IPS-18c (cell line): ENCODE data around the gene C1RL.
"Not testable (repeated sequence)": the region's sequence is repeated elsewhere in the genome, so short reads cannot be mapped to it uniquely, and the experiment has no call there.

Experiments
- H3K4me3 ChIP-seq: 2 replicates; pipeline ENCODE4 v1.7.0; 2013; ENCODE audit warnings: low read depth, mild to moderate bottlenecking, low read length, moderate library complexity; ENCODE audit not compliant: insufficient read depth
- H3K9me3 ChIP-seq: one replicate; pipeline ENCODE4 v1.6.1; 2013; ENCODE audit warnings: mild to moderate bottlenecking, low read length, moderate library complexity; ENCODE audit not compliant: control insufficient read depth, insufficient read depth

The C1RL gene

GRCh38 chr12:7064516-7064915 lies 44.5 kb downstream of the C1RL start:
- no peaks in the 10 kb centered on the region for H3K9me3 ChIP-seq
- no peak overlapping the region for H3K4me3 ChIP-seq

DNA sequence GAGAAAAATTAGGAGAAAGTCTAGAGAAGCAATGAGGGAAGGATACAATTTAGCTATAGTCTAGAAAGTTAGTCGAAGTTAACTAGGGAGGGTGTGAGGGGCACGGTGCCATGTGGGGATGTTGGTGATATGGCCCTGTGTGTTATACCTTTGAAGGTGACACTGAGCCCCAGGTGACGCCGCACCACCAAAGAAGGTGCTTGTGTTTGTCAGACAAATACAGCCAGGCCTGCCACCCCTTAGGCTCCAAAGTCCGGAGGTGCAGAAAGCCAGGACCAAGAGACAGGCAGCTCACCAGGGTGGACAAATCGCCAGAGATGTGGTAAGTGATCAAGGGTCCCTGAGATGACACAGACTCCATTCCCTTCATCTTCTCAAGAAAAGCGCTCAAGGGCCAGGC lies 47.4 kb downstream of the C1RL start:
- no peaks in the 10 kb centered on the region for H3K9me3 ChIP-seq
- H3K4me3 ChIP-seq = no peak overlapping the region

GRCh38 chr12:7061138-7061537 lies 47.9 kb downstream of the C1RL start:
- Histone ChIP-seq H3K9me3 (no peaks in the 10 kb centered on the region), H3K4me3 (no peak overlapping the region)

DNA sequence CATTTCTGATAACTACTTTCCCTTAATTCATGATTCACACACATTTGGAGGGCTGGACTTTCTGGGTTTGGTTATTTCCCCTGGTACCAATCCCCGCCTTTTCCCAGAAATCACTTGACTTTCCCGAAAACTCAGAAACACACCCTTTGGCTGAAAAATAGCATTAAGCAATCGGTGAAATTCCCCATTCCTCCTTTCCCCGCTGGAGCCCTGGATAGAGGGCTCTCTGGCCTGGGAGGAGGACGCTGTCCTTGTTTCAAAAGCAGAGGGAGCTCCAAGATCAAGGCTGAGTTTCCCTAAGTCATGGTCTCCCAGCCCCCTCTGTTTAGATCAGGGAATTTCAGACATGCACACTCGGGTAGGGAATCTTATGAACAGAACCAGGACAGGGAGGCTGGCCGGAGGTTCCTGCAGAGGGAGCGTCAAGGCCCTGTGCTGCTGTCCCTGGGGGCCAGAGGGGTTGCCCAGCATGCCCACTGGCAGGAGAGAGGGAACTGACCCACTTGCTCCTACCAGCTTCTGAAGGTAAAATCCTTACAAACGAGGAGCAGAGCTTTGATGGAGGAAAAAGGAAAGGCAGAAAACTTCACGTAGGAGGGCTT lies 48.6 kb downstream of the C1RL start, which contains the start of gene C1S:
Gene C1S, plus strand, starts transcription at position 366 of the 602 bp plus-strand sequence. CDS start 1,195 bp downstream, outside the sequence.
- H3K9me3 ChIP-seq = no peaks in the 10 kb centered on the region
- no peak within 1 kb of the TSS for H3K4me3 ChIP-seq

- Histone ChIP-seq H3K4me3 (no peak overlapping the region), H3K9me3 (no peaks in the 10 kb centered on the region)
These were observed 49.2 kb downstream of the C1RL start for GRCh38 chr12:7059780-7060179.

- Histone ChIP-seq H3K4me3 (no peak overlapping the region), H3K9me3 (no peaks in the 10 kb centered on the region)
These were observed 50.1 kb downstream of the C1RL start for GRCh38 chr12:7058850-7059395.

DNA sequence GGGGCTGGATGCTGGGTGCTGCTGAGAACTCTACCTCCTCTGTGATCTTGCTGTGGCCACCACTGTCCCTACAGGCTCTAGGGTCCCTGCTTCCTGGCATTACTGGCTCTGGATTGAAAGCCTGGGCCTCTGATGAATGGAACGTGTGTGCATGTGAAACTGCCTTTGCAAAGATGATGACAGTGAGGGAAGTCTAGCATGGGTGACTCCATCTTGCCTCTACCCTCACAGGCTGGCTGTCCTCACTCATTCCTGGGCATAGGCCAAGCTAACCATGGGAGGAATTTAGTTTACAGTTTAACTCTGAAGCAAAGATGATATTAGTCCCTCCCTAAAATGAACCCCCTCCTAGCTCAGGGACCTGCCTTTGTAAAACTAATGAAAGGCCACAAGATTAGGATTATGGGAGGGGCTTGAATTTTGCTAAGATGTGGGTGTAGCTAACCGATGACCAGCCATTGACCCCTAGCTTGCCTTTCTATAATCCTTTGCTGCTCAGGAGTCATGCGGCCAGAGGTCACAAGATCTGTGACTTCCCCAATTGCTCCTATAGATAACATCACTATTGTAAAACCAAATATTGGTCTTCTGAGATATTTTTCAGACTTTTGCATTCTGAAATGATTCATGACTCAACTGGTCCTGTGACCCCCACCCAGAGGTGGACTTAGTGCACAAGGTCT lies 50.7 kb downstream of the C1RL start:
- no peaks in the 10 kb centered on the region for H3K9me3 ChIP-seq
- H3K4me3 ChIP-seq = no peak overlapping the region

DNA sequence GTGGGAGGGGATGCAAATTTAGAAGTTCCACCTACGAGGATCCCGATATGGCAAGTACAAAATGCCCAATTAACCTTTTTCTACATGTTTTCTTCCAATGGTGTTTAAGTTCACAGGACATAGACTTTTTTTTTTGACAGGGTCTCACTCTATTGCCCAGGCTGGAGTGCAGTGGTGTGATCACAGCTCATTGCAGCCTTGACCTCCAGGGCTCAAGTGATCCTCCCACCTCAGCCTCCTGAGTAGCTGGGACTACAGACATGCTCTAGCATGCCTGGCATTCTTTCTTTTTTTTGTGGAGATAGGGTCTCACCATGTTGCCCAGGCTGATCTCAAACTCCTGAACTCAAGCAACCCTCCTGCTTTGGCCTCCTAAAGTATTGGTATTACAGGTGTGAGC lies 53.3 kb downstream of the C1RL start:
- H3K4me3 ChIP-seq, H3K9me3 ChIP-seq: not testable (repeated sequence)

DNA sequence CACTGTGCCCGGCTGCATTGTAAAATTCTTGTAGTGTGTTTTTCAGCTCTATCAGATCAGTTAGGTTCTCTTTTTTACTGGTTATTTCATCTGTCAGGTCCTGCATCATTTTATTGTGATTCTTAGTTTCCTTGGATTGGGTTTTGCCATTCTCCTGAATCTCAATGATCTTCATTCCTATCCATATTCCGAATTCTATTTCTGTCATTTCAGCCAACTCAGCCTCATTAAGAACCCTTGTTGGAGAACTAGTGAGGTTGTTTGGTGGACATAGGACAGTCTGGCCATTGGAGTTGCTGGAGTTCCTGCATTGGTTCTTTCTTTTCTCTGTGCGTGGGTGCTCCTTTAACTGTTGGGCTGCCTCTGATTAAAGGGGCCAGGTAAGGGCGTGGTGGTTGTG lies 54.1 kb downstream of the C1RL start:
- no peaks in the 10 kb centered on the region for H3K9me3 ChIP-seq
- no peak overlapping the region for H3K4me3 ChIP-seq

DNA sequence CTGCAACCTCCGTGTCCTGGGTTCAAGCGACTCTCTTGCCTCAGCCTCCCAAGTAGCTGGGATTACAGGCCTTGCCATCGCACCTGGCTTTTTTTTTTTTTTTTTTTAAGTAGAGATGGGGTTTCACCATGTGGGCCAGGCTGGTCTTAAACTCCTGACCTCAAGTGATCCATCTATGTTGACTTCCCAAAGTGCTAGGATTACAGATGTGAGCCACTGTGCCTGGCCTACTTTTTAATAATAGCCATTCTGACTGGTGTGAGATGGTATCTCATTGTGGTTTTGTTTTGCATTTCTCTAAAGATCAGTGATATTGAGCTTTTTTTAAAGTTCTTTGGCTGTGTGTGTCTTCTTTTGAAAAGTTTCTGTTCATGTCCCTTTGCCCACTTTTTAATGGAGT lies 59.0 kb downstream of the C1RL start:
- H3K9me3 ChIP-seq, H3K4me3 ChIP-seq: not testable (repeated sequence)

DNA sequence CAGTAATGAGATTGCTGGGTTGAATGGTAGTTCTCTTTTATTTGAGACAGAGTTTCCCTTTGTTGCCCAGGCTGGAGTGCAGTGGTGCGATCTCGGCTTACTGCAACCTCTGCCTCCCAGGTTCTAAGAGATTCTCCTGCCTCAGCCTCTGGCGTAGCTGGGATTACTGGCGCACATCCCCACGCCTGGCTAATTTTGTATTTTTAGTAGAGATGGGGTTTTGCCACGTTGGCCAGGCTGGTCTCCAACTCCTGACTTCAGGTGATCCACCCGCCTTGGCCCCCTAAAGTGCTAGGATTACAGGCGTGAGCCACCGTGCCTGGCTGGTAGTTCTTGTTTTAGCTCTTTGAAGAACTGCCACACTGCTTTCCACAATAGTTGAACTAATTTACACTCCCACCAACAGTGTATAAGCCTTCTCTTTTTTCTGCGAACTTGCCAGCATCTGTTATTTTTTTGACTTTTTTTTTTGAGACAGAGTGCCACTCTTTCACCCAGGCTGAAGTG lies 59.5 kb downstream of the C1RL start:
- not testable (repeated sequence) for H3K4me3 ChIP-seq, H3K9me3 ChIP-seq

DNA sequence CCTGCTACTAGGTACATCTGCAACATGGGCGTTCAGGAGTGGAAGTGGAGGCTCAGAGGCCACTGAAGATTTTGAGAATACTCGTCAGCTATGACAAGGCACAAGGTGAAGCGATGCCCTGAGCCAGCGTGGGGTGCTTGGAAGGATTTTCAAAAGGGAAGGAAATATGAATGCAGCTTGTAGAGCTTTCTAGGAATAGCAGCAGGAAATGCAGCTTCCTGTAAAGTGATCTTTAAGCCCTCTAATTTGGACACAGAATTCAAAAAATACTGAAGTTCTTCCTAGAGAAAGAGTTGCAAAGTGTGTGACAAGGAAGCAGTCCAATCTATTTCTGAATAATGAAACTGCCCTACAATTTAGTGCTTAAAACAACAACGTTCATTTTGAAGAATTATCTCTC lies 61.7 kb downstream of the C1RL start:
- no peaks in the 10 kb centered on the region for H3K9me3 ChIP-seq
- H3K4me3 ChIP-seq = no peak overlapping the region

- H3K9me3 ChIP-seq = no peaks in the 10 kb centered on the region
- no peak overlapping the region for H3K4me3 ChIP-seq
These were observed 62.5 kb downstream of the C1RL start for GRCh38 chr12:7046383-7047105.

- Histone ChIP-seq H3K4me3 (no peak overlapping the region), H3K9me3 (no peaks in the 10 kb centered on the region)
These were observed 63.1 kb downstream of the C1RL start for GRCh38 chr12:7045913-7046312.
